PFSK-1 (cell line): ENCODE results near the gene FOXA3.

ENCODE experiments used
- FOXP2 ChIP-seq: optimal IDR thresholded peaks from 2 replicates; pipeline ENCODE3; 2011; ENCODE audit warnings: borderline replicate concordance, control low read depth, inconsistent platforms; ENCODE audit not compliant: insufficient read depth; ENCODE audit errors: extremely low read length, extremely low read depth
- POLR2AphosphoS5 ChIP-seq: IDR thresholded peaks from 2 replicates; pipeline ENCODE4 v1.6.1; 2012; ENCODE audit warnings: low read depth, mild to moderate bottlenecking, control low read depth, low read length, moderate library complexity
- SIN3A ChIP-seq: IDR thresholded peaks from 2 replicates; pipeline ENCODE4 v1.6.1; 2012; ENCODE audit warnings: mild to moderate bottlenecking, low read length, moderate library complexity, borderline replicate concordance; ENCODE audit not compliant: insufficient read depth
- TAF1 ChIP-seq: IDR thresholded peaks from 2 replicates; pipeline ENCODE4 v1.6.1; 2012; ENCODE audit warnings: low read length, control low read depth, borderline replicate concordance; ENCODE audit not compliant: insufficient read depth
- TF ChIP-seq, protein P1 (sequence below), 2 experiments: IDR thresholded peaks; 2 replicates each; pipeline versions ENCODE4 v1.6.1 to v1.8.0; 2011 to 2012; ENCODE audit warnings: low read depth in 2 of 2, low read length in 2 of 2, control low read depth in 1 of 2, inconsistent platforms in 1 of 2, mild to moderate bottlenecking in 1 of 2, moderate library complexity in 1 of 2; ENCODE audit not compliant: insufficient read depth in 1 of 2

Gene FOXA3

GRCh38 chr19:45897261-45897812 is 33.2 kb downstream of the FOXA3 start:
- no peak for TF ChIP-seq POLR2AphosphoS5
- no peak for TF ChIP-seq FOXP2
- TF ChIP-seq TAF1 = no peak
- no peak for TF ChIP-seq SIN3A
- TF ChIP-seq, protein P1, sequence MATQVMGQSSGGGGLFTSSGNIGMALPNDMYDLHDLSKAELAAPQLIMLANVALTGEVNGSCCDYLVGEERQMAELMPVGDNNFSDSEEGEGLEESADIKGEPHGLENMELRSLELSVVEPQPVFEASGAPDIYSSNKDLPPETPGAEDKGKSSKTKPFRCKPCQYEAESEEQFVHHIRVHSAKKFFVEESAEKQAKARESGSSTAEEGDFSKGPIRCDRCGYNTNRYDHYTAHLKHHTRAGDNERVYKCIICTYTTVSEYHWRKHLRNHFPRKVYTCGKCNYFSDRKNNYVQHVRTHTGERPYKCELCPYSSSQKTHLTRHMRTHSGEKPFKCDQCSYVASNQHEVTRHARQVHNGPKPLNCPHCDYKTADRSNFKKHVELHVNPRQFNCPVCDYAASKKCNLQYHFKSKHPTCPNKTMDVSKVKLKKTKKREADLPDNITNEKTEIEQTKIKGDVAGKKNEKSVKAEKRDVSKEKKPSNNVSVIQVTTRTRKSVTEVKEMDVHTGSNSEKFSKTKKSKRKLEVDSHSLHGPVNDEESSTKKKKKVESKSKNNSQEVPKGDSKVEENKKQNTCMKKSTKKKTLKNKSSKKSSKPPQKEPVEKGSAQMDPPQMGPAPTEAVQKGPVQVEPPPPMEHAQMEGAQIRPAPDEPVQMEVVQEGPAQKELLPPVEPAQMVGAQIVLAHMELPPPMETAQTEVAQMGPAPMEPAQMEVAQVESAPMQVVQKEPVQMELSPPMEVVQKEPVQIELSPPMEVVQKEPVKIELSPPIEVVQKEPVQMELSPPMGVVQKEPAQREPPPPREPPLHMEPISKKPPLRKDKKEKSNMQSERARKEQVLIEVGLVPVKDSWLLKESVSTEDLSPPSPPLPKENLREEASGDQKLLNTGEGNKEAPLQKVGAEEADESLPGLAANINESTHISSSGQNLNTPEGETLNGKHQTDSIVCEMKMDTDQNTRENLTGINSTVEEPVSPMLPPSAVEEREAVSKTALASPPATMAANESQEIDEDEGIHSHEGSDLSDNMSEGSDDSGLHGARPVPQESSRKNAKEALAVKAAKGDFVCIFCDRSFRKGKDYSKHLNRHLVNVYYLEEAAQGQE (IDR thresholded peaks at IDR 0.05; ENCODE audit: insufficient read depth in 1 of 2, low read depth in 2 of 2, low read length in 2 of 2) = no peak

GRCh38 chr19:45899253-45899652 is 35.1 kb downstream of the FOXA3 start:
- TF ChIP-seq TAF1 (no peak), POLR2AphosphoS5 (no peak), SIN3A (no peak), FOXP2 (no peak)
- TF ChIP-seq, protein P1 (IDR thresholded peaks at IDR 0.05; ENCODE audit: insufficient read depth in 1 of 2, low read depth in 2 of 2, low read length in 2 of 2) = no peak

DNA sequence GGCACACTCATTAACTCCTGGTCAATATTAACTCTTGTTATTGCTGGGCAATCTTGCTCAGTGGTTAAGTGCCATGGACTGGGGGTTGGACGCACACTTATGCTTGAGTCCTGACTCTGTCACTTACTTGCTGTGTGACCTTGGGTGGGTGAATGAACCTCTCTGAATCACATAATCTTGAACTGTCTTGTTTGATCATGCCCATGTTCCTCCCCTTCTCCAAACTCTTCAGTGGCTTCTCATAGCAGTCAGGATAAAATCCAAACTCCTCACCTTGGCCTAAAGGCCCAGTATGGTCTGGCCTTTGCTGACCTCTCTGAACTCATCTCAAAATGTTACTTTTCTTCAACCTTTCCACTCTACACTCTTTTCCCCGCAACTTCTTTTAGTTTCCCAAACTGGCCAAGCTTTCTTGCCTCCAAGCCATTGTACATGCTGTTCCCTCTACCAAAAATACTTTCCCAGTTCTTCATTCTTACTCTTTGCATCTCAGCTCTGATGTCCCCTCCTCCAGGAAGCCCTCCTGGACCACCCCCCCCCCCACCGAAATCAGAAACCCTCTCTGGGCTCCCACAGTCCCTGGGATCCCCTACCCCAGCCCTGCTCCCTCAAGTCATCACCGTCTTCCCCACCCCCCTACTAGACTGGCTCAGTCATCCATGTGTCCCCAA is 35.9 kb downstream of the FOXA3 start:
- TF ChIP-seq FOXP2 (no peak), SIN3A (no peak), TAF1 (no peak), POLR2AphosphoS5 (no peak)
- TF ChIP-seq, protein P1 (IDR thresholded peaks at IDR 0.05; ENCODE audit: insufficient read depth in 1 of 2, low read depth in 2 of 2, low read length in 2 of 2) = no peak

- TF ChIP-seq TAF1 = no peak
- TF ChIP-seq SIN3A = no peak
- no peak for TF ChIP-seq FOXP2
- TF ChIP-seq, protein P1 (IDR thresholded peaks at IDR 0.05; ENCODE audit: insufficient read depth in 1 of 2, low read depth in 2 of 2, low read length in 2 of 2) = no peak
- no peak for TF ChIP-seq POLR2AphosphoS5
Measured at GRCh38 chr19:45900738-45901431, 36.8 kb downstream of the FOXA3 start.
